SK-N-MC (cell line): ENCODE measurements around the gene CCR6.

Source experiments
- DNase-seq: peaks from one replicate; pipeline ENCODE4 v3.0.0-alpha.2; 2011; ENCODE audit warnings: low read depth, low spot score
- H3K27ac ChIP-seq: fragments of 200-600 bp; sonication (generic); 2 replicates; pipeline ENCODE4 v1.5.1; 2016; ENCODE audit warnings: mixed run types
- H3K36me3 ChIP-seq: fragments of 200-600 bp; sonication (generic); 2 replicates; pipeline ENCODE4 v1.6.1; 2017; ENCODE audit warnings: antibody characterized with exemption, low read length, mixed read lengths; ENCODE audit not compliant: insufficient read depth
- H3K4me3 ChIP-seq: fragments of 200-600 bp; sonication (generic); 2 replicates; pipeline ENCODE4 v1.5.1; 2016
- H3K9ac ChIP-seq: fragments of 200-600 bp; sonication (generic); 2 replicates; pipeline ENCODE4 v1.8.0; 2017; ENCODE audit warnings: mixed run types, mixed read lengths; ENCODE audit not compliant: insufficient read length
- H3K9me3 ChIP-seq: fragments of 200-600 bp; sonication (generic); 2 replicates; pipeline ENCODE4 v1.6.1; 2017; ENCODE audit warnings: low read depth, mild to moderate bottlenecking, antibody characterized with exemption, low read length, moderate library complexity, mixed read lengths
- EZH2 ChIP-seq: fragments of 200-600 bp; sonication (generic); IDR thresholded peaks from one replicate; pipeline ENCODE4 v1.6.1; 2017; ENCODE audit warnings: antibody characterized with exemption
- FOXP2 ChIP-seq: optimal IDR thresholded peaks from 2 replicates; pipeline ENCODE3; 2011; ENCODE audit warnings: mild to moderate bottlenecking, moderate library complexity; ENCODE audit not compliant: insufficient read depth; ENCODE audit errors: extremely low read length, control extremely low read depth
- POLR2AphosphoS5 ChIP-seq: IDR thresholded peaks from 2 replicates; pipeline ENCODE4 v1.6.1; 2012; ENCODE audit warnings: mild to moderate bottlenecking, low read depth, low read length, borderline replicate concordance

The CCR6 gene

DNA sequence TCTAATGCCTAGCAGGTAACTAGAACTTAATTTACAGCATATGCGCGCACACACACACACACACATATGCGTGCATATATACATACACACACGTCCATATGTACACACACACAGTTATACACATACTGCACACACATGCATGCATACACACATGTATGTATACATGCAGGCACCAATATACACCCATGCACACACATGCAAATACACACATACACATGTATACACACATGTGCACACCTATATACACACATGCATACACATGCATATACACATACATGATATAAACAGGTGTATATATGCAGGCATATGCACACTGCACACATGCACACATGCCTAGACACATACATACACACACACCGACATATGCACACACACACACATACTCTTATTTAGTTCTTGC lies 1.9 kb downstream of the CCR6 start:
- H3K9me3 ChIP-seq, result no peaks in the 10 kb centered on the region
- no peak overlapping the region for H3K9ac ChIP-seq
- H3K27ac ChIP-seq, result no peak overlapping the region
- no peak for TF ChIP-seq EZH2
- TF ChIP-seq POLR2AphosphoS5, result no peak
- TF ChIP-seq FOXP2, result no peak
- no peak overlapping the region for H3K4me3 ChIP-seq
- DNase-seq, result no peak
- no peaks in the 10 kb centered on the region for H3K36me3 ChIP-seq

DNA sequence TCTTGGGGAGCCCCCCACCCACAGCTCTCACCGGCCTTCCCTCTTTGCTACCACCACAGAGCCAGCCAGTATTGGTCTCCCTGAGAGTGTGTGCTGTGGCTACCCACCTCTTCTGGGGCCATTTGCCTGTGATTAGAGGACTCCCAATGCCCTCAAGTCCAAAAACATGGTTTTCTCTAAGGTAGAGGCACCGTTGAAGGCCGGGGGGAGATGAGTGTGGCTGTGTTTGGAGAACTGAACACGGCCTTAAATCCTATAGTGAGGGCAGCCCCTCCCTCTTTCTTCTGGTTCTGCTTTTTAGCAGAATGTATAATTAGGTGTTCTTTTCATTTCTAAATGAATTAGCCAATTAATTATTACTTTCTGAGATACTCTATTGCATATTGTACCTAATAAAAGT lies 2.5 kb downstream of the CCR6 start:
- no peak overlapping the region for H3K9ac ChIP-seq
- no peak overlapping the region for H3K27ac ChIP-seq
- no peak for DNase-seq
- no peaks in the 10 kb centered on the region for H3K9me3 ChIP-seq
- no peak overlapping the region for H3K4me3 ChIP-seq
- H3K36me3 ChIP-seq, result no peaks in the 10 kb centered on the region
- TF ChIP-seq FOXP2, result no peak
- no peak for TF ChIP-seq EZH2
- no peak for TF ChIP-seq POLR2AphosphoS5

DNA sequence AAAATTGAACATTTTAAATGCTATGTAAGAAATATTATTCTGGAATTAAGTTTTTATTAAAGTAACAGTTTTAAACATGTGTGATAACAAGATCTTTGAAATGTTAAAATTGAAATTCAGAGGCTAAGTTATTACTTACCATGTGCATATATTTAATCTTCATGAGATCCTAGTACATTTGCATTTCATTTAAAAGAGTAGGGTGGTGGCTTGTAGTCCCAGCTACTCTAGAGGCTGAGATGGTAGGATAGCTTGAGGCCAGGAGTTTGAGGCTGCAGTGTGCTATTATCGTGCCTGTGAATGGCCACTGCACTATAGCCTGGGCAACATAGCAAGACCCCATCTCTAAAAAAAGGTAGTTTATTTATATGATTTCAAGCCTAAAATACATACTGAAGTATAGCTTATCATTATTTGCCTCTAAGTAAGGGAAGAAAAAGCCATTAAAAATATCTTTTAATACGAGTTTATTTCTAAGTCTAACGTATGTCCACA lies 3.0 kb downstream of the CCR6 start:
- no peaks in the 10 kb centered on the region for H3K9me3 ChIP-seq

DNA sequence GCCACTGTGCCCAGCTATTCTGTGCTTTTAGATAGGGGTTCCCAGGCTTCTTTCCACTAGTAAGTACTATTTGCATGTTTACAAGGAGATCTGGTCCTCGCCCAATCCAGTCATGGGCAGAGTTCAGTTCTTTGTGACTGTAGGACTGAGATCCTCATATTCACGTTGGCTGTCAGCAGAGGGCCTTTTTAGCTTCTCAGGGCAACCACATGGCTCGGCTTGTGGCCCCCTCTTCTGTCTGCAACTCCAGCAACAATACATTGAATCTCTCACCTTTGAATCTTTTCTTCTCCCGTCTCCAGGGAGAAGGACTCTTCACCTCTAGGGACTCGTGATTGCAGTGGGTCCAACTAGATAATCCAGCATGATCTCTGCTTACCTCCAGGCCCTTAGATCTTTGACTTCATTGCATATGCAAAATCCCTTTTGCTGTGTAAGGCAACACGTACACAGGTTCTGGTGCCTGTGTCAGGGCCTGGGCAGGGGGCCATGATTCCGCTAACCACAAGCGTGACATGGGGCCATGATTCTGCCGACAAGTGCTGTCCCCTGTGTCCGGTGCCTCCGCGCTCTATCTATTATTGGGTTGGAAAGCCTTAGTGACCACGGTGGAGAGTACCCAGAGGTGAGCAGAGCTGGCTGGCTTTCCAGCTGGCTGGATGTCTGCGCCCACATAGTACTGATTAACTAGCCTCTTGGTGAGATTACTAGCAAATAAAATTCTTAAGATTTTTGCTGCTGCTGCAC lies 5.1 kb downstream of the CCR6 start:
- Histone ChIP-seq H3K4me3 (no peak overlapping the region), H3K36me3 (no peaks in the 10 kb centered on the region), H3K9ac (no peak overlapping the region), H3K9me3 (no peaks in the 10 kb centered on the region), H3K27ac (no peak overlapping the region)
- no peak for TF ChIP-seq EZH2
- TF ChIP-seq POLR2AphosphoS5, result no peak
- no peak for TF ChIP-seq FOXP2
- DNase-seq, result no peak

More for the DNA sequence above, 3.0 kb downstream of the CCR6 start:
- Histone ChIP-seq H3K9ac (no peak overlapping the region), H3K27ac (no peak overlapping the region), H3K36me3 (no peaks in the 10 kb centered on the region), H3K4me3 (no peak overlapping the region)
- TF ChIP-seq POLR2AphosphoS5 (no peak), EZH2 (no peak), FOXP2 (no peak)
- no peak for DNase-seq

DNA sequence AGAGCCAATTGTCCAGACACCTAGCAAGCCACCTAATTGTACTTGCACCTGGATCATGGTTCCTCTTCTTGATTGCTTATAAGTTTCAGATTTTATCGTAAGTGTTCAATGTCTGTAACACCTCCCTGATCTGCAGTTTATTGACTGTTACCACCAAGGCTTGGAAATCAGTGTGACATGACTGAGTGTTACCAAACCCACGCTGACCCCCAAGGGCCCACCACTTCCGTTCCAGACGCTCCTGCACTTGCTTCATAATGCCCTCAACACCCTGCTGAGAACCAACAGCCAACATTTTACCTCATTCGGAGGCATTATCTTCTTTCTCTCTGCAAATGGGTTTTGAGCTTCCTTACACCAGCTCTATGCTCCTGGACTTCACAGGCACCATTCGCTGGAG lies 6.3 kb downstream of the CCR6 start:
- H3K36me3 ChIP-seq, result no peaks in the 10 kb centered on the region
- TF ChIP-seq FOXP2 (no peak), POLR2AphosphoS5 (no peak), EZH2 (no peak)
- no peak for DNase-seq
- no peak overlapping the region for H3K9ac ChIP-seq
- H3K4me3 ChIP-seq, result no peak overlapping the region
- H3K27ac ChIP-seq, result no peak overlapping the region
- no peaks in the 10 kb centered on the region for H3K9me3 ChIP-seq

- Histone ChIP-seq H3K9ac (no peak overlapping the region), H3K4me3 (no peak overlapping the region), H3K9me3 (no peaks in the 10 kb centered on the region), H3K27ac (no peak overlapping the region), H3K36me3 (no peaks in the 10 kb centered on the region)
- DNase-seq, result no peak
- no peak for TF ChIP-seq EZH2
Measured at GRCh38 chr6:167129562-167129961, 6.7 kb downstream of the CCR6 start.

GRCh38 chr6:167130008-167130677 lies 7.2 kb downstream of the CCR6 start:
- no peak for DNase-seq
- Histone ChIP-seq H3K27ac (no peak overlapping the region), H3K9me3 (no peaks in the 10 kb centered on the region), H3K36me3 (no peaks in the 10 kb centered on the region), H3K4me3 (no peak overlapping the region), H3K9ac (no peak overlapping the region)
- TF ChIP-seq EZH2, result no peak
- no peak for TF ChIP-seq POLR2AphosphoS5
- no peak for TF ChIP-seq FOXP2

DNA sequence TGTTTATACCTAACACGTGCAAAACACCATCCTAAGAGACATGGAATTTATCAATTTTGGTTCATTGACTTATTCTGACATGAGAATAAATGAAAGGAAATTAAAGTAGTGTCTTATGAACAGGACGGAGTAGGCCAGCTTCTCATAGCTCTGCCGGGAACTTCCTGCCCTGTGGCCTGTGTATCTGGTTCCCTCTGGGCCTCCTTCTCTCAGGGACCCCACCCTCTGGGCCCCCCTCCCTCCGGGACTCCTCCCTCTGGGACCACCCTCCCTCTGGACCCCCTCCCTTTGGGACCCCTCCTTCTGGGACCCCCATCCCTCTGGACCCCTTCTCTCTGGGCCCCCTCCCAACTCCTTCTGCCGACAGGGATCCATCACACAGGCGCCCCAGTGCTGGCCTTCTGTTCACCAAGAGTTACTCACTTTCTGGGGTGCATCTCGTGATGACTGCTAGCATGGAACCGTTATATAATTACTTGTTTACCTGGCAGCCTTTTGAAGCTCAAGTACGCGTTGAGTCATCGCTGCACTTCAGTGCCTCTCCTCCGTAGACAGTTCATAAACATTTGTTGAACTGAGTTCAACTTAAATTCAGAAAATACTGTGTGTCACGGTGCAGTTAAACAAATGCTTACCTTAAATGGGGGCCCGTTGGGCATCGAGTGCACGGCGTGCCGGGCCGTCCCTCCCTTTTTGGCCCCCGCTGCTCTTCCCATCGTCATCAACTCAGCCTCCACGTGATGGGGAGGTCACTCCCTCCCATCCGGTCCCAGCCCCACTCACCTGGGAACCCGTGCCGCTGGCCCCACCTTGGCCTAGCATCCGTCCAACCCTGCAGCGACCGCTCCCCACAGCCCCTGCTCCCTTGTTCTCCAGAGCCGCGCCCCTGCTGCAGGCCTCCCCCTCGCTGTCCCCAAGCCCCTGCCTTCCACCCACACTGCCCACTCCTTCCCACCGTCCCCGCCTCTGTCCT lies 8.1 kb downstream of the CCR6 start:
- Histone ChIP-seq H3K4me3 (no peak overlapping the region), H3K9ac (no peak overlapping the region), H3K27ac (no peak overlapping the region), H3K36me3 (no peaks in the 10 kb centered on the region), H3K9me3 (no peaks in the 10 kb centered on the region)
- no peak for DNase-seq
- TF ChIP-seq EZH2 (no peak), FOXP2 (no peak), POLR2AphosphoS5 (no peak)
